B cell (primary cell): ENCODE measurements around the gene PRPS2.

Source experiments
- CTCF ChIP-seq: fragments of 200-600 bp; IDR thresholded peaks from one replicate; pipeline ENCODE4 v1.8.0; 2022; ENCODE audit warnings: antibody characterized with exemption, mild to moderate bottlenecking
- EZH2 ChIP-seq: IDR thresholded peaks from 2 replicates; pipeline ENCODE4 v1.6.1; 2012; ENCODE audit warnings: borderline replicate concordance, low read depth, mild to moderate bottlenecking, moderate library complexity, low read length; ENCODE audit not compliant: insufficient read depth, poor library complexity, severe bottlenecking

GRCh38 chrX:12798601-12799000, 7.4 kb downstream of the PRPS2 start:
- TF ChIP-seq CTCF: no peak
- no peak for TF ChIP-seq EZH2
